OCI-LY7 (cell line): ENCODE data around the gene KIT.

Experiments used
- CTCF ChIP-seq: fragments of 200-600 bp; sonication (generic); conservative IDR thresholded peaks from 2 replicates; pipeline ENCODE4 v1.5.1; 2014; ENCODE audit warnings: mild to moderate bottlenecking, antibody characterized with exemption, low read length, moderate library complexity, mixed read lengths
- EZH2phosphoT487 ChIP-seq: fragments of 200-600 bp; sonication (generic); IDR thresholded peaks from 2 replicates; pipeline ENCODE4 v1.6.1; 2018; ENCODE audit warnings: low read depth, borderline replicate concordance, mild to moderate bottlenecking, mixed run types, antibody characterized with exemption, low read length, moderate library complexity, mixed read lengths

- TF ChIP-seq CTCF: no peak
- TF ChIP-seq EZH2phosphoT487: no peak
Measured at GRCh38 chr4:54625391-54625790, 32.4 kb upstream of the KIT start.
